WTC11 (cell line): ENCODE measurements around the gene FABP2.
"Not testable (repeated sequence)": the region's sequence is repeated elsewhere in the genome, so short reads cannot be mapped to it uniquely, and the experiment has no call there.

Experiments used
- ATF1 ChIP-seq: sonication (generic); formaldehyde crosslinking; IDR thresholded peaks from 2 replicates; pipeline ENCODE4 v1.8.1; 2023; ENCODE audit warnings: mild to moderate bottlenecking, moderate library complexity, missing genetic modification reagents
- JUN ChIP-seq: sonication (generic); formaldehyde crosslinking; IDR thresholded peaks from 2 replicates; pipeline ENCODE4 v1.8.0; 2023; ENCODE audit warnings: mild to moderate bottlenecking, missing genetic modification reagents
- NR2C2 ChIP-seq: sonication (generic); formaldehyde crosslinking; IDR thresholded peaks from 2 replicates; pipeline ENCODE4 v1.8.0; 2022; ENCODE audit warnings: mild to moderate bottlenecking, missing genetic modification reagents
- SMAD4 ChIP-seq: sonication (generic); formaldehyde crosslinking; IDR thresholded peaks from 2 replicates; pipeline ENCODE4 v1.8.0; 2022; ENCODE audit warnings: mild to moderate bottlenecking, missing genetic modification reagents
- SP1 ChIP-seq: sonication (generic); formaldehyde crosslinking; conservative IDR thresholded peaks from 2 replicates; pipeline ENCODE4 v1.8.1; 2022; ENCODE audit warnings: missing genetic modification reagents
- ZBTB21 ChIP-seq: sonication (generic); formaldehyde crosslinking; IDR thresholded peaks from 2 replicates; pipeline ENCODE4 v1.8.1; 2023; ENCODE audit warnings: mild to moderate bottlenecking, missing genetic modification reagents, borderline replicate concordance
- ZNF121 ChIP-seq: sonication (generic); formaldehyde crosslinking; IDR thresholded peaks from 2 replicates; pipeline ENCODE4 v1.8.0; 2023; ENCODE audit warnings: missing genetic modification reagents
- TF ChIP-seq, protein P1 (sequence below): fragments of 200-600 bp; IDR thresholded peaks from 2 replicates; pipeline ENCODE4 v1.8.0; 2022; ENCODE audit warnings: antibody characterized with exemption
- TF ChIP-seq, protein P2 (sequence below): sonication (generic); formaldehyde crosslinking; IDR thresholded peaks from 2 replicates; pipeline ENCODE4 v1.8.1; 2023; ENCODE audit warnings: mild to moderate bottlenecking, missing genetic modification reagents, moderate library complexity
- TF ChIP-seq, protein P3 (sequence below): sonication (generic); formaldehyde crosslinking; IDR thresholded peaks from 2 replicates; pipeline ENCODE4 v1.8.1; 2023; ENCODE audit warnings: mild to moderate bottlenecking, moderate library complexity, missing genetic modification reagents
- TF ChIP-seq, protein P4 (sequence below): sonication (generic); formaldehyde crosslinking; IDR thresholded peaks from 2 replicates; pipeline ENCODE4 v1.8.1; 2023; ENCODE audit warnings: mild to moderate bottlenecking, missing genetic modification reagents
- TF ChIP-seq, protein P5 (sequence below): fragments of 250-450 bp; sonication (Bioruptor Pico); IDR thresholded peaks from 2 replicates; pipeline ENCODE4 v1.9.0; 2021; ENCODE audit warnings: mild to moderate bottlenecking, borderline replicate concordance

DNA sequence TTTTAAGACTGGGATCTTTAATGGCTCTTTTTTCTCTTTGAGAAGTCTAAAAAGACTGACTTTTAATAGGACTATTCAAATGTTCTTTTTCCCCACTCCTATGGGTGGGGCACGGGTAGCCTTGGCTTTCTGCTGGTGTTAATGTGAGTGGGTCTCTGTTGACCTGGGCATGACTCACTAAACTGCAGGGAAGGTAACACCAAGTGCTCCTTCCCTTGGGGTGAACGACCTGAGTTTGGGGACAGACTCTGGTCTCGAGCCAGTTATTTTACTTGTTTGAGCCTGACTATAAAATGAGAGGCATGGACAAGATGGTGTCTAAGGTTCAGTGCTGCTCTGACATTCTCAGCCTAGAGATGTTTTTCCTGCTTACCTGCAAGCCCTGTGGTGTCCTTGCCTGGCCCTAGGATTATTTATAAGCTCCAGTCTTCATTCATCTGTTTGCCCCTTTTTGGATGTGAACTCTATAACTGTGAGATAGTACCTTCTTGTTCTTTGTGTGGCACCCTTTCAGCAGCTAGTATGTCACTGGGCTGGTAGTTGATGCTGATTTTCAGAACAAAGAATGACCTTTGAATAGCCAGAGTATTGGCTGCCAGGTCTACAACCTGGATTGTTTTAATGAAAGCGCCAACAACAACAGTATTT, 14.5 kb upstream of the FABP2 start:
- TF ChIP-seq, protein P1, sequence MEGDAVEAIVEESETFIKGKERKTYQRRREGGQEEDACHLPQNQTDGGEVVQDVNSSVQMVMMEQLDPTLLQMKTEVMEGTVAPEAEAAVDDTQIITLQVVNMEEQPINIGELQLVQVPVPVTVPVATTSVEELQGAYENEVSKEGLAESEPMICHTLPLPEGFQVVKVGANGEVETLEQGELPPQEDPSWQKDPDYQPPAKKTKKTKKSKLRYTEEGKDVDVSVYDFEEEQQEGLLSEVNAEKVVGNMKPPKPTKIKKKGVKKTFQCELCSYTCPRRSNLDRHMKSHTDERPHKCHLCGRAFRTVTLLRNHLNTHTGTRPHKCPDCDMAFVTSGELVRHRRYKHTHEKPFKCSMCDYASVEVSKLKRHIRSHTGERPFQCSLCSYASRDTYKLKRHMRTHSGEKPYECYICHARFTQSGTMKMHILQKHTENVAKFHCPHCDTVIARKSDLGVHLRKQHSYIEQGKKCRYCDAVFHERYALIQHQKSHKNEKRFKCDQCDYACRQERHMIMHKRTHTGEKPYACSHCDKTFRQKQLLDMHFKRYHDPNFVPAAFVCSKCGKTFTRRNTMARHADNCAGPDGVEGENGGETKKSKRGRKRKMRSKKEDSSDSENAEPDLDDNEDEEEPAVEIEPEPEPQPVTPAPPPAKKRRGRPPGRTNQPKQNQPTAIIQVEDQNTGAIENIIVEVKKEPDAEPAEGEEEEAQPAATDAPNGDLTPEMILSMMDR: not testable (repeated sequence)
- TF ChIP-seq JUN (CRISPR knock-in tag); ZNF121 (CRISPR knock-in tag); ATF1 (CRISPR knock-in tag); ZBTB21 (CRISPR knock-in tag); NR2C2; SMAD4 (CRISPR knock-in tag); SP1 (CRISPR knock-in tag): not testable (repeated sequence)
- TF ChIP-seq, protein P2, sequence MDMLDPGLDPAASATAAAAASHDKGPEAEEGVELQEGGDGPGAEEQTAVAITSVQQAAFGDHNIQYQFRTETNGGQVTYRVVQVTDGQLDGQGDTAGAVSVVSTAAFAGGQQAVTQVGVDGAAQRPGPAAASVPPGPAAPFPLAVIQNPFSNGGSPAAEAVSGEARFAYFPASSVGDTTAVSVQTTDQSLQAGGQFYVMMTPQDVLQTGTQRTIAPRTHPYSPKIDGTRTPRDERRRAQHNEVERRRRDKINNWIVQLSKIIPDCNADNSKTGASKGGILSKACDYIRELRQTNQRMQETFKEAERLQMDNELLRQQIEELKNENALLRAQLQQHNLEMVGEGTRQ (CRISPR knock-in tag): not testable (repeated sequence)
- TF ChIP-seq, protein P3, sequence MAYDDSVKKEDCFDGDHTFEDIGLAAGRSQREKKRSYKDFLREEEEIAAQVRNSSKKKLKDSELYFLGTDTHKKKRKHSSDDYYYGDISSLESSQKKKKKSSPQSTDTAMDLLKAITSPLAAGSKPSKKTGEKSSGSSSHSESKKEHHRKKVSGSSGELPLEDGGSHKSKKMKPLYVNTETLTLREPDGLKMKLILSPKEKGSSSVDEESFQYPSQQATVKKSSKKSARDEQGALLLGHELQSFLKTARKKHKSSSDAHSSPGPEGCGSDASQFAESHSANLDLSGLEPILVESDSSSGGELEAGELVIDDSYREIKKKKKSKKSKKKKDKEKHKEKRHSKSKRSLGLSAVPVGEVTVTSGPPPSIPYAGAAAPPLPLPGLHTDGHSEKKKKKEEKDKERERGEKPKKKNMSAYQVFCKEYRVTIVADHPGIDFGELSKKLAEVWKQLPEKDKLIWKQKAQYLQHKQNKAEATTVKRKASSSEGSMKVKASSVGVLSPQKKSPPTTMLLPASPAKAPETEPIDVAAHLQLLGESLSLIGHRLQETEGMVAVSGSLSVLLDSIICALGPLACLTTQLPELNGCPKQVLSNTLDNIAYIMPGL (CRISPR knock-in tag): not testable (repeated sequence)
- TF ChIP-seq, protein P4, sequence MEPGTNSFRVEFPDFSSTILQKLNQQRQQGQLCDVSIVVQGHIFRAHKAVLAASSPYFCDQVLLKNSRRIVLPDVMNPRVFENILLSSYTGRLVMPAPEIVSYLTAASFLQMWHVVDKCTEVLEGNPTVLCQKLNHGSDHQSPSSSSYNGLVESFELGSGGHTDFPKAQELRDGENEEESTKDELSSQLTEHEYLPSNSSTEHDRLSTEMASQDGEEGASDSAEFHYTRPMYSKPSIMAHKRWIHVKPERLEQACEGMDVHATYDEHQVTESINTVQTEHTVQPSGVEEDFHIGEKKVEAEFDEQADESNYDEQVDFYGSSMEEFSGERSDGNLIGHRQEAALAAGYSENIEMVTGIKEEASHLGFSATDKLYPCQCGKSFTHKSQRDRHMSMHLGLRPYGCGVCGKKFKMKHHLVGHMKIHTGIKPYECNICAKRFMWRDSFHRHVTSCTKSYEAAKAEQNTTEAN (CRISPR knock-in tag): not testable (repeated sequence)
- TF ChIP-seq, protein P5, sequence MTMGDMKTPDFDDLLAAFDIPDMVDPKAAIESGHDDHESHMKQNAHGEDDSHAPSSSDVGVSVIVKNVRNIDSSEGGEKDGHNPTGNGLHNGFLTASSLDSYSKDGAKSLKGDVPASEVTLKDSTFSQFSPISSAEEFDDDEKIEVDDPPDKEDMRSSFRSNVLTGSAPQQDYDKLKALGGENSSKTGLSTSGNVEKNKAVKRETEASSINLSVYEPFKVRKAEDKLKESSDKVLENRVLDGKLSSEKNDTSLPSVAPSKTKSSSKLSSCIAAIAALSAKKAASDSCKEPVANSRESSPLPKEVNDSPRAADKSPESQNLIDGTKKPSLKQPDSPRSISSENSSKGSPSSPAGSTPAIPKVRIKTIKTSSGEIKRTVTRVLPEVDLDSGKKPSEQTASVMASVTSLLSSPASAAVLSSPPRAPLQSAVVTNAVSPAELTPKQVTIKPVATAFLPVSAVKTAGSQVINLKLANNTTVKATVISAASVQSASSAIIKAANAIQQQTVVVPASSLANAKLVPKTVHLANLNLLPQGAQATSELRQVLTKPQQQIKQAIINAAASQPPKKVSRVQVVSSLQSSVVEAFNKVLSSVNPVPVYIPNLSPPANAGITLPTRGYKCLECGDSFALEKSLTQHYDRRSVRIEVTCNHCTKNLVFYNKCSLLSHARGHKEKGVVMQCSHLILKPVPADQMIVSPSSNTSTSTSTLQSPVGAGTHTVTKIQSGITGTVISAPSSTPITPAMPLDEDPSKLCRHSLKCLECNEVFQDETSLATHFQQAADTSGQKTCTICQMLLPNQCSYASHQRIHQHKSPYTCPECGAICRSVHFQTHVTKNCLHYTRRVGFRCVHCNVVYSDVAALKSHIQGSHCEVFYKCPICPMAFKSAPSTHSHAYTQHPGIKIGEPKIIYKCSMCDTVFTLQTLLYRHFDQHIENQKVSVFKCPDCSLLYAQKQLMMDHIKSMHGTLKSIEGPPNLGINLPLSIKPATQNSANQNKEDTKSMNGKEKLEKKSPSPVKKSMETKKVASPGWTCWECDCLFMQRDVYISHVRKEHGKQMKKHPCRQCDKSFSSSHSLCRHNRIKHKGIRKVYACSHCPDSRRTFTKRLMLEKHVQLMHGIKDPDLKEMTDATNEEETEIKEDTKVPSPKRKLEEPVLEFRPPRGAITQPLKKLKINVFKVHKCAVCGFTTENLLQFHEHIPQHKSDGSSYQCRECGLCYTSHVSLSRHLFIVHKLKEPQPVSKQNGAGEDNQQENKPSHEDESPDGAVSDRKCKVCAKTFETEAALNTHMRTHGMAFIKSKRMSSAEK: not testable (repeated sequence)
